Measurements from ENCODE around the gene IPO11.

Gene IPO11

DNA sequence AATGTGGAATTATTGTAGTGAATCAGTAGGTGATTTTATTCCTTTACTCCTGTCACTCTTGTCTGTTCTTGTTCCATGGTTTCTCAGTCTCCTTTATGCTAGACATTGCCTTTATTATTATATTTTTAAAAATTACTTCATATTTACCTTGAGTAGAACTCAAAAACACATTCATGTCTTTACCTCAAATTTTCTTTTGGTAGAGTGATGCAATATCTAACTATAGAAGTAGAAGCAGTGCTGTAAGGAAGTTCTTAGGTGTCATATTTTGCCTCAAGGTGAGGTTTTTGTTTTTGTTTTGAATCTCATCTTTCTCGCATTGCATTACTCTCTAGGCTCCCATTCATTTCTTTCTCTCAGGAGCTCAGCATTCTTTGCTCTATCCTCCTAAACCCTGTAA, 12.2 kb downstream of the IPO11 start:
- Mint-ChIP-seq H3K36me3 (ENCODE audit: low read depth) (no peaks in the 10 kb centered on the region), H3K4me3 (no peak overlapping the region), H3K4me1 (no peaks in the 10 kb centered on the region), H3K27me3 (ENCODE audit: low read depth) (no peaks in the 10 kb centered on the region), H3K9me3 (no peaks in the 10 kb centered on the region), H3K27ac (no peak overlapping the region)
- TF ChIP-seq, protein P1, sequence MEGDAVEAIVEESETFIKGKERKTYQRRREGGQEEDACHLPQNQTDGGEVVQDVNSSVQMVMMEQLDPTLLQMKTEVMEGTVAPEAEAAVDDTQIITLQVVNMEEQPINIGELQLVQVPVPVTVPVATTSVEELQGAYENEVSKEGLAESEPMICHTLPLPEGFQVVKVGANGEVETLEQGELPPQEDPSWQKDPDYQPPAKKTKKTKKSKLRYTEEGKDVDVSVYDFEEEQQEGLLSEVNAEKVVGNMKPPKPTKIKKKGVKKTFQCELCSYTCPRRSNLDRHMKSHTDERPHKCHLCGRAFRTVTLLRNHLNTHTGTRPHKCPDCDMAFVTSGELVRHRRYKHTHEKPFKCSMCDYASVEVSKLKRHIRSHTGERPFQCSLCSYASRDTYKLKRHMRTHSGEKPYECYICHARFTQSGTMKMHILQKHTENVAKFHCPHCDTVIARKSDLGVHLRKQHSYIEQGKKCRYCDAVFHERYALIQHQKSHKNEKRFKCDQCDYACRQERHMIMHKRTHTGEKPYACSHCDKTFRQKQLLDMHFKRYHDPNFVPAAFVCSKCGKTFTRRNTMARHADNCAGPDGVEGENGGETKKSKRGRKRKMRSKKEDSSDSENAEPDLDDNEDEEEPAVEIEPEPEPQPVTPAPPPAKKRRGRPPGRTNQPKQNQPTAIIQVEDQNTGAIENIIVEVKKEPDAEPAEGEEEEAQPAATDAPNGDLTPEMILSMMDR (IDR thresholded peaks at IDR 0.05; ENCODE audit: unreplicated experiment in 3 of 3), result no peak

- H3K27ac Mint-ChIP-seq, result no peak overlapping the region
- H3K4me1 Mint-ChIP-seq, result no peaks in the 10 kb centered on the region
- TF ChIP-seq, protein P1 (IDR thresholded peaks at IDR 0.05; ENCODE audit: unreplicated experiment in 3 of 3), result no peak
- no peak overlapping the region for H3K4me3 Mint-ChIP-seq
- no peaks in the 10 kb centered on the region for H3K9me3 Mint-ChIP-seq
- H3K27me3 Mint-ChIP-seq (ENCODE audit: low read depth), result no peaks in the 10 kb centered on the region
- H3K36me3 Mint-ChIP-seq (ENCODE audit: low read depth), result no peaks in the 10 kb centered on the region
These were observed 19.4 kb downstream of the IPO11 start for GRCh38 chr5:62431735-62432620.

DNA sequence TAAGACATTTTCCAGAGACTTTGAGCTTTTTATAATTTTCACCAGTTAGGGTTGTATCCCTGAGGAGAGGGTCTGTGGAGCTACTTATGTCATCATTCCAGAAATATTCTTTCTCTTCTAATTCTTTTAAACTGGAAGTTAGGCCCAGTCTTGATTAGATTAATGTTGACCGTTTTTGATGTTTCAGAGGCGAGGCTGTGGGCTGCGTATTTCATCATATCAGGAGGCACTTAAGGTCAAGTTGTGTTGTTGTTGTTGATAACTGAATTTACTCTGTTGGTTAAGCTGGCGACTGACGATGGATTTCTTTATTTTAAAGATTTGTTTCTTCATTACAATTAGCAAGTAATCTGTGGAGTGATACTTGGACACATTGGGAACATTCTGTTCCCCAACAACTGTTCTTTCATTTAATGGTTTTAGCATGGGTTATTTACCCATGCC, 20.1 kb downstream of the IPO11 start:
- Mint-ChIP-seq H3K36me3 (ENCODE audit: low read depth) (no peaks in the 10 kb centered on the region), H3K4me1 (no peaks in the 10 kb centered on the region), H3K9me3 (no peaks in the 10 kb centered on the region), H3K27ac (no peak overlapping the region), H3K4me3 (no peak overlapping the region), H3K27me3 (ENCODE audit: low read depth) (no peaks in the 10 kb centered on the region)
- TF ChIP-seq, protein P1 (IDR thresholded peaks at IDR 0.05; ENCODE audit: unreplicated experiment in 3 of 3), result no peak

DNA sequence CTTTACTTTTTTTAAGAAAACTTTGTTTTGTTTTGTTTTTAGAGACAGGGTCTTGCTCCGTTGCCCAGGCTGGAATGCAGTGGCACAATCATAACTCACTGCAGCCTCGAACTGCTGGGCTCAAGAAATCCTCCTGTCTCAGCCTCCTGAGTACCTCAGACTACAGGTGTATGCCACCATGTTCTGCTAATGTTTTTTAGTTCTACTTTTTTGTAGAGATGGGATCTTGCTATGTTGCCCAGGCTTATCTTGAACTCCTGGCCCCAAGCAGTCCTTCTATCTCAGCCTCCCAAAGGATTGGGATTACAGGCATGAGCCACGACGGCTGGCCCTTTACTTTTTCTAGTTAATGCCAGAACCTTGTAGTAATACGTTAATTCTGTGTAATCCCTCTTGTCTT, 36.0 kb downstream of the IPO11 start:
- Mint-ChIP-seq H3K9me3 (no peaks in the 10 kb centered on the region), H3K27me3 (ENCODE audit: low read depth) (no peaks in the 10 kb centered on the region), H3K4me3 (no peak overlapping the region), H3K36me3 (ENCODE audit: low read depth) (peaks cover 31% of the 10 kb centered on the region), H3K27ac (no peak overlapping the region), H3K4me1 (no peaks in the 10 kb centered on the region)
- TF ChIP-seq, protein P1 (IDR thresholded peaks at IDR 0.05; ENCODE audit: unreplicated experiment in 3 of 3), result no peak

- no peaks in the 10 kb centered on the region for H3K4me1 Mint-ChIP-seq
- H3K9me3 Mint-ChIP-seq, result no peaks in the 10 kb centered on the region
- no peak overlapping the region for H3K27ac Mint-ChIP-seq
- TF ChIP-seq, protein P1 (IDR thresholded peaks at IDR 0.05; ENCODE audit: unreplicated experiment in 3 of 3), result no peak
- H3K36me3 Mint-ChIP-seq (ENCODE audit: low read depth), result peaks cover 37% of the 10 kb centered on the region
- no peak overlapping the region for H3K4me3 Mint-ChIP-seq
- H3K27me3 Mint-ChIP-seq (ENCODE audit: low read depth), result no peaks in the 10 kb centered on the region
These were observed 37.7 kb downstream of the IPO11 start for GRCh38 chr5:62450259-62450658.

DNA sequence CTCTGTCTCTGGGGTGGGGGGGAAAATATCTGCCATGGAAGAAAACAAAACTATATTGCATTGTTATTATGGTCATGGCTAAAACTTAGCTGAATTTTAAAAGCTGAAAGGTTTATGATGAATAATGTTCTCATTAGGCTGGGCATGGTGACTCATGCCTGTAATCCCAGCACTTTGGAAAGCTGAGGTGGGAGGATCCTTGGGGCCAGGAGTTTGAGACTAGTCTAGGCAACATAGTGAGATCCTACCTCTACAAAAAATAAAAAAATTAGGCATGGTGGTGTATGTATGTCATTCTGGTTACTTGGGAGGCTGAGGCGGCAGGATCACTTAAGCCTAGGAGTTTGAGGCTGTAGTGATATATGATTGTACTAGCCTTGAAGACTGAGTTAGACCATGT, 44.5 kb downstream of the IPO11 start:
- Mint-ChIP-seq H3K27me3 (ENCODE audit: low read depth) (no peaks in the 10 kb centered on the region), H3K4me3 (no peak overlapping the region), H3K4me1 (no peaks in the 10 kb centered on the region), H3K36me3 (ENCODE audit: low read depth) (peaks cover 17% of the 10 kb centered on the region), H3K9me3 (no peaks in the 10 kb centered on the region), H3K27ac (no peak overlapping the region)
- TF ChIP-seq, protein P1 (IDR thresholded peaks at IDR 0.05; ENCODE audit: unreplicated experiment in 3 of 3), result no peak

Measured in nephron (organoid).